HepG2 (cell line): ENCODE measurements around the gene ADARB2. TPM values are rescaled to one million over a fixed set of nuclear protein-coding genes. Genes with fewer than 3 reads are reported as not detected.

Experiments used
- ATAC-seq: fragments of 200-7000 bp; cut with Tn5 transposase; 3 replicates; pipeline ENCODE4 v1.9.1; 2020; ENCODE audit warnings: mild to moderate bottlenecking, moderate library complexity
- BruUV-seq: library from RNA; stranded (reverse); fragments of 400-500 nt; replicated peaks from 2 replicates; lab custom pipeline; 2021; lab: Mats Ljungman, UMichigan
- CTCF ChIA-PET: fragments of 300-600 bp; formaldehyde crosslinking; extraction: SDS; loops from one replicate; lab custom pipeline; 2021; ENCODE audit warnings: low total read pairs, inconsistent platforms, low intra/inter-chr PET ratio; lab: Yijun Ruan, JAX
- POLR2A ChIA-PET: fragments of 350-600 bp; sonication (Branson Sonifier 250); formaldehyde crosslinking; loops from one replicate; lab custom pipeline; 2020; ENCODE audit warnings: antibody characterized with exemption, inconsistent platforms; lab: Yijun Ruan, JAX
- DNase-seq: peaks from one replicate; pipeline ENCODE4 v3.0.0-alpha.2; 2015; ENCODE audit warnings: low spot score
- FAIRE-seq: peaks from 3 replicates; lab custom pipeline; 2011; peaks lifted over from hg19 to GRCh38; lab: Jason Lieb, UNC
- H2AFZ ChIP-seq: one replicate; pipeline ENCODE4 v1.6.1; 2011; ENCODE audit warnings: low read length, inconsistent platforms
- H3K27ac ChIP-seq: fragments of 300-600 bp; 3 replicates; pipeline ENCODE4 v1.8.0; 2011; ENCODE audit warnings: mixed run types, mild to moderate bottlenecking, mixed read lengths, low read length, inconsistent platforms; ENCODE audit not compliant: insufficient read depth; ENCODE audit errors: extremely low read length
- H3K27me3 ChIP-seq, 2 experiments: fragments of 200-600 bp in 1 of 2; 2 replicates in 1 of 2; 3 replicates in 1 of 2; pipeline versions ENCODE4 v1.6.0 to v1.8.0; 2011; ENCODE audit warnings: low read length in 2 of 2, mild to moderate bottlenecking in 2 of 2, moderate library complexity in 2 of 2, inconsistent platforms in 1 of 2; ENCODE audit not compliant: insufficient read depth in 2 of 2, control insufficient read depth in 1 of 2
- H3K36me3 ChIP-seq, 2 experiments: fragments of 200-600 bp in 1 of 2; replicated peaks in 1 of 2; 2 replicates in 1 of 2; 3 replicates in 1 of 2; pipeline versions ENCODE4 v1.5.1 to v1.8.0; 2011; ENCODE audit warnings: low read length in 2 of 2, inconsistent platforms in 1 of 2; ENCODE audit not compliant: insufficient read depth in 2 of 2, control insufficient read depth in 1 of 2
- H3K4me1 ChIP-seq: 2 replicates; pipeline ENCODE4 v1.5.1; 2012; ENCODE audit warnings: low read length, inconsistent platforms; ENCODE audit not compliant: insufficient read depth
- H3K4me2 ChIP-seq: 2 replicates; pipeline ENCODE4 v1.6.0; 2011; ENCODE audit warnings: low read depth, low read length, inconsistent platforms
- H3K4me3 ChIP-seq, 3 experiments: fragments of 200-600 bp in 1 of 3; sonication (generic), shearing (Covaris generic) in 1 of 3; replicated peaks in 1 of 3; 2 replicates each; pipeline ENCODE4 v1.5.1; 2011 to 2016; ENCODE audit warnings: low read length in 3 of 3, inconsistent platforms in 2 of 3, low read depth in 2 of 3, mild to moderate bottlenecking in 2 of 3, control low read depth in 1 of 3, mixed read lengths in 1 of 3; ENCODE audit not compliant: insufficient read depth in 1 of 3
- H3K79me2 ChIP-seq: one replicate; pipeline ENCODE4 v1.6.1; 2011; ENCODE audit warnings: low read length, inconsistent platforms; ENCODE audit not compliant: insufficient read depth
- H3K9ac ChIP-seq: 2 replicates; pipeline ENCODE4 v1.6.0; 2011; ENCODE audit warnings: mild to moderate bottlenecking, low read depth, low read length, inconsistent platforms; ENCODE audit not compliant: insufficient read depth
- H3K9me3 ChIP-seq: 2 replicates; pipeline ENCODE4 v1.5.1; 2012; ENCODE audit warnings: mild to moderate bottlenecking, low read length
- H4K20me1 ChIP-seq: 2 replicates; pipeline ENCODE4 v1.6.0; 2011; ENCODE audit warnings: inconsistent platforms, mild to moderate bottlenecking, low read length, moderate library complexity; ENCODE audit not compliant: insufficient read depth
- ATF2 ChIP-seq: sonication (generic); formaldehyde crosslinking; IDR thresholded peaks from 2 replicates; pipeline ENCODE4 v1.4.0; 2020; ENCODE audit warnings: missing genetic modification reagents
- BRF2 ChIP-seq: sonication (generic); formaldehyde crosslinking; IDR thresholded peaks from 2 replicates; pipeline ENCODE4 v1.8.1; 2022; ENCODE audit warnings: mild to moderate bottlenecking, missing genetic modification reagents
- CREB3 ChIP-seq: sonication (generic); formaldehyde crosslinking; IDR thresholded peaks from 2 replicates; pipeline ENCODE4 v1.5.0; 2020; ENCODE audit warnings: missing genetic modification reagents
- DPF2 ChIP-seq: sonication (generic); formaldehyde crosslinking; IDR thresholded peaks from 2 replicates; pipeline ENCODE4 v1.4.0; 2020; ENCODE audit warnings: mild to moderate bottlenecking, low read depth, missing genetic modification reagents, borderline replicate concordance
- GFI1 ChIP-seq: sonication (generic); formaldehyde crosslinking; IDR thresholded peaks from 2 replicates; pipeline ENCODE4 v1.5.0; 2020; ENCODE audit warnings: missing genetic modification reagents, mild to moderate bottlenecking, borderline replicate concordance
- KLF11 ChIP-seq: IDR thresholded peaks from 2 replicates; pipeline ENCODE4 v1.6.1; 2016; ENCODE audit warnings: missing compliant biosample characterization
- PAX8 ChIP-seq: sonication (generic); formaldehyde crosslinking; IDR thresholded peaks from 2 replicates; pipeline ENCODE4 v1.8.0; 2022; ENCODE audit warnings: mild to moderate bottlenecking, missing genetic modification reagents, borderline replicate concordance
- SMAD3 ChIP-seq: sonication (generic); formaldehyde crosslinking; IDR thresholded peaks from 2 replicates; pipeline ENCODE4 v1.4.0; 2020; ENCODE audit warnings: missing genetic modification reagents
- TEAD2 ChIP-seq: sonication (generic); formaldehyde crosslinking; IDR thresholded peaks from 2 replicates; pipeline ENCODE4 v1.9.0; 2021; ENCODE audit warnings: missing genetic modification reagents
- U2AF1 ChIP-seq: fragments of 200-400 bp; formaldehyde crosslinking; optimal IDR thresholded peaks from 2 replicates; pipeline ENCODE3; 2017; ENCODE audit warnings: mild to moderate bottlenecking, low read depth, low read length
- ZFP36L2 ChIP-seq: sonication (generic); formaldehyde crosslinking; IDR thresholded peaks from 2 replicates; pipeline ENCODE4 v1.4.0; 2020; ENCODE audit warnings: missing genetic modification reagents
- ZNF572 ChIP-seq: sonication (generic); formaldehyde crosslinking; IDR thresholded peaks from 2 replicates; pipeline ENCODE4 v1.5.1; 2020; ENCODE audit warnings: mild to moderate bottlenecking, missing genetic modification reagents
- ZNF7 ChIP-seq: IDR thresholded peaks from 2 replicates; pipeline ENCODE4 v1.6.1; 2016; ENCODE audit warnings: missing biosample characterization, missing genetic modification reagents
- ZNF747 ChIP-seq: sonication (generic); formaldehyde crosslinking; IDR thresholded peaks from 2 replicates; pipeline ENCODE4 v1.8.1; 2023; ENCODE audit warnings: missing genetic modification reagents, mild to moderate bottlenecking, borderline replicate concordance
- WGBS: methylation state at CpG from one replicate; pipeline ENCODE4 v1.1.6; 2017; ENCODE audit warnings: low lambda C conversion rate; 5-methylcytosine and 5-hydroxymethylcytosine counted together
- in situ Hi-C: cut with HindIII; loops from 2 replicates; pipeline ENCODE4 v1.10.0; 2017; ENCODE audit warnings: low pct_unique_long_range_greater_than_20kb; ENCODE audit not compliant: extremely low pct_ligation_motif_present
- intact Hi-C: fragments of 100-400 bp; cut with micrococcal nuclease; formaldehyde crosslinking; loops from one replicate; pipeline ENCODE4 v1.10.0; 2022; ENCODE audit not compliant: unreplicated experiment
- polyA plus RNA-seq, 8 experiments: library from polyadenylated mRNA; depleted of rRNA in 3 of 8; stranded (reverse) in 7 of 8; unstranded in 1 of 8; fragments of >200 nt; fragmentation: Illumina TruSeq in 4 of 8; extraction: Trizol in 4 of 8; gene quantifications; 2 replicates each; pipeline versions ENCODE4 v1.2.1 to v1.2.3, GENCODE V29; 2011 to 2016; ENCODE audit warnings: low read depth in 4 of 8, missing spikeins in 1 of 8, mixed read lengths in 1 of 8; ENCODE audit not compliant: insufficient read depth in 1 of 8
- total RNA-seq, 5 experiments: library from RNA; depleted of rRNA; stranded (reverse); fragments of >200 nt; fragmentation: Illumina TruSeq; extraction: Trizol; gene quantifications; 2 replicates each; pipeline ENCODE4 v1.2.3, GENCODE V29; 2016; ENCODE audit warnings: low read depth in 1 of 5

Gene ADARB2
- total and polyA plus RNA-seq, 2 of the 13 experiments (the other 11 are each of a cell fraction or from before 2014, with no cell fraction given): not detected

- TF ChIP-seq CREB3 (no peak), SMAD3 (CRISPR knock-in tag) (no peak), ZNF747 (CRISPR knock-in tag) (no peak), U2AF1 (no peak), ZNF572 (CRISPR knock-in tag) (no peak), KLF11 (CRISPR knock-in tag) (no peak), TEAD2 (CRISPR knock-in tag) (no peak), DPF2 (no peak), ATF2 (CRISPR knock-in tag) (no peak)
Observed at GRCh38 chr10:1564791-1565190, 172.5 kb downstream of the ADARB2 start (continued).

- BruUV-seq: no TSS peak
- CTCF ChIA-PET: no interaction called here
- DNase-seq (no peak), ATAC-seq (no peak), FAIRE-seq (no peak)
- Histone ChIP-seq H3K27ac (no peak overlapping the region), H3K9ac (no peak overlapping the region), H2AFZ (no peak overlapping the region), H4K20me1 (no peaks in the 10 kb centered on the region), H3K4me1 (no peaks in the 10 kb centered on the region), H3K9me3 (no peaks in the 10 kb centered on the region), H3K4me2 (no peak overlapping the region), H3K79me2 (no peaks in the 10 kb centered on the region), H3K4me3 (no peak overlapping the region), H3K36me3 (no peaks in the 10 kb centered on the region), H3K27me3 (peaks cover 4 to 42% of the 10 kb centered on the region in 2 experiments; a peak in 4 of 5 replicates)
- intact Hi-C loops (no loop called here), in situ Hi-C loops (no loop called here)
- TF ChIP-seq PAX8 (no peak), ZNF7 (CRISPR knock-in tag) (no peak), BRF2 (CRISPR knock-in tag) (no peak), ZFP36L2 (CRISPR knock-in tag) (no peak), GFI1 (CRISPR knock-in tag) (no peak)
- POLR2A ChIA-PET: no interaction called here
- WGBS: 55% methylated on average over 7 of the region's 13 CpGs
Observed at GRCh38 chr10:1563028-1563427, 174.3 kb downstream of the ADARB2 start.
